Ovary (tissue), 9 donors: ENCODE measurements around the gene FURIN. TPM values are rescaled to one million over a fixed set of nuclear protein-coding genes. Genes with fewer than 3 reads are reported as not detected.
"Not testable (repeated sequence)": the region's sequence is repeated elsewhere in the genome, so short reads cannot be mapped to it uniquely, and the experiment has no call there.

Source experiments
- DNase-seq, 5 donors: peaks; one replicate each; pipeline ENCODE4 v3.0.0-alpha.2; 2019 to 2020
- H3K27ac ChIP-seq, 2 donors: fragments of 200-600 bp; one replicate each; pipeline versions ENCODE4 v1.5.1 to v1.8.0; 2019 to 2022
- H3K27me3 ChIP-seq: fragments of 200-600 bp; one replicate; pipeline ENCODE4 v1.8.0; 2022
- H3K36me3 ChIP-seq: fragments of 200-600 bp; sonication (generic); one replicate; pipeline ENCODE4 v1.5.1; 2019
- H3K4me1 ChIP-seq: one replicate; pipeline ENCODE4 v1.8.1; 2013; ENCODE audit warnings: mild to moderate bottlenecking, moderate library complexity; ENCODE audit not compliant: insufficient read depth
- H3K4me3 ChIP-seq: fragments of 200-600 bp; sonication (generic); one replicate; pipeline ENCODE4 v1.5.1; 2017
- H3K9me3 ChIP-seq, 2 donors: fragments of 200-600 bp in 1 of 2; sonication (generic) in 1 of 2; one replicate each; pipeline versions ENCODE4 v1.5.1 to v1.8.1; 2013 to 2019; ENCODE audit warnings: mild to moderate bottlenecking in 1 of 2, moderate library complexity in 1 of 2
- CTCF ChIP-seq, 3 donors: fragments of 450-650 bp in 2 of 3; fragments of 200-600 bp in 1 of 3; IDR thresholded peaks; one replicate each; pipeline versions ENCODE4 v1.5.1 to v1.8.0; 2016 to 2022; ENCODE audit warnings: antibody characterized with exemption in 3 of 3, mild to moderate bottlenecking in 1 of 3
- EP300 ChIP-seq: sonication (generic); formaldehyde crosslinking; IDR thresholded peaks from one replicate; pipeline ENCODE4 v1.6.1; 2017; ENCODE audit warnings: antibody characterized with exemption
- POLR2A ChIP-seq: fragments of 450-650 bp; IDR thresholded peaks from one replicate; pipeline ENCODE4 v1.6.1; 2017; ENCODE audit warnings: antibody characterized with exemption, mild to moderate bottlenecking, moderate library complexity
- WGBS, 3 donors: extraction: QIAGEN DNeasy Blood & Tissue Kit in 1 of 3; methylation state at CpG; one replicate each; pipeline versions ENCODE4 v1.1.5 to v1.1.7; 2013 to 2017; 5-methylcytosine and 5-hydroxymethylcytosine counted together
- intact Hi-C, 4 donors: fragments of 100-400 bp; cut with DNase I; formaldehyde crosslinking; loops; one replicate each; pipeline versions ENCODE4 v1.11.0 to v1.15.1; 2022 to 2023
- polyA plus RNA-seq, 2 donors: library from polyadenylated mRNA; stranded (reverse); fragments of 200-250 nt in 1 of 2; fragments of 350-450 nt in 1 of 2; fragmentation: Illumina TruSeq in 1 of 2; extraction: RNeasy Lipid Tissue Mini Kit (QIAGEN cat#74804) in 1 of 2; gene quantifications; one replicate each; pipeline ENCODE4 v1.2.3, GENCODE V29; 2013 to 2014
- total RNA-seq, 7 donors: library from RNA; depleted of rRNA in 2 of 7; stranded (reverse); fragments of >200 nt in 2 of 7; fragmentation: NEBNext Ultra II Directional in 3 of 7; extraction: Animal tissue kit (Norgen Biotek cat#: 25700) in 3 of 7; gene quantifications; one replicate each; pipeline versions ENCODE4 v1.1.0 to v1.2.4, GENCODE V29; 2016 to 2023
- donor health status: DM: no; HTN: no; CAD: no; lungs with moderate emphysema.
- donor health status: DM: no; HTN: no; CAD: no.
- donor health status: Bipolar disorder and iron deficiency.
- donor health status: DM: yes; HTN: yes; CAD: no.
- donor health status: DM: no; HTN: no; CAD: no.
- donor health status: DM: yes; HTN: yes; CAD: no.

FURIN gene
- total and polyA plus RNA-seq, 9 donors = 6.2 to 38.6 (median 33.7) TPM

GRCh38 chr15:90916461-90916860 lies 48.1 kb downstream of the FURIN start:
- WGBS, 3 donors = 90 to 93% (median 90%) methylated on average over 11 of the region's 11 CpGs
- Histone ChIP-seq H3K4me1 (no peaks in the 10 kb centered on the region), H3K36me3 (no peaks in the 10 kb centered on the region), H3K27ac (no peak overlapping the region), H3K27me3 (no peaks in the 10 kb centered on the region), H3K9me3 (no peaks in the 10 kb centered on the region), H3K4me3 (no peak overlapping the region)
- intact Hi-C loops = no loop called here
- no peak for DNase-seq
- no peak for TF ChIP-seq EP300

GRCh38 chr15:90917569-90917968 lies 49.2 kb downstream of the FURIN start:
- Histone ChIP-seq H3K36me3 (no peaks in the 10 kb centered on the region), H3K4me1 (no peaks in the 10 kb centered on the region), H3K4me3 (no peak overlapping the region), H3K9me3 (no peaks in the 10 kb centered on the region), H3K27ac (no peak overlapping the region), H3K27me3 (no peaks in the 10 kb centered on the region)
- intact Hi-C loops = no loop called here
- WGBS, 3 donors = 93 to 94% (median 93%) methylated on average over 12 of the region's 12 CpGs
- TF ChIP-seq POLR2A (no peak), CTCF (IDR thresholded peaks at IDR 0.05) (no peak), EP300 (no peak)
- no peak for DNase-seq

- no peaks in the 10 kb centered on the region for H3K27me3 ChIP-seq
- H3K27ac ChIP-seq = no peak overlapping the region
- WGBS, 3 donors = 91 to 97% (median 94%) methylated on average over 23 of the region's 23 CpGs
- no peaks in the 10 kb centered on the region for H3K9me3 ChIP-seq
- intact Hi-C loops = no loop called here
- H3K4me3 ChIP-seq = no peak overlapping the region
- no peak for TF ChIP-seq EP300
- no peak for TF ChIP-seq POLR2A
- TF ChIP-seq CTCF (IDR thresholded peaks at IDR 0.05) = no peak
- no peak for DNase-seq
- H3K36me3 ChIP-seq = no peaks in the 10 kb centered on the region
- H3K4me1 ChIP-seq = no peaks in the 10 kb centered on the region
Measured at GRCh38 chr15:90918034-90918788, 49.8 kb downstream of the FURIN start.

- no peaks in the 10 kb centered on the region for H3K4me1 ChIP-seq
- H3K27ac ChIP-seq = no peak overlapping the region
- 87 to 93% (median 89%) methylated on average over 6 of the region's 6 CpGs for WGBS, 3 donors
- TF ChIP-seq EP300 (no peak), POLR2A (no peak), CTCF (IDR thresholded peaks at IDR 0.05) (no peak)
- H3K27me3 ChIP-seq = no peaks in the 10 kb centered on the region
- DNase-seq = no peak
- no peak overlapping the region for H3K4me3 ChIP-seq
- intact Hi-C loops = no loop called here
- H3K36me3 ChIP-seq = no peaks in the 10 kb centered on the region
- H3K9me3 ChIP-seq = no peaks in the 10 kb centered on the region
Measured at GRCh38 chr15:90918835-90919234, 50.4 kb downstream of the FURIN start.

GRCh38 chr15:90921887-90922286 lies 53.5 kb downstream of the FURIN start:
- intact Hi-C loops = no loop called here
- DNase-seq = no peak
- Histone ChIP-seq H3K36me3 (no peaks in the 10 kb centered on the region), H3K27me3 (no peaks in the 10 kb centered on the region), H3K4me1 (no peaks in the 10 kb centered on the region), H3K27ac (no peak overlapping the region), H3K9me3 (no peaks in the 10 kb centered on the region), H3K4me3 (no peak overlapping the region)
- TF ChIP-seq CTCF (IDR thresholded peaks at IDR 0.05) (no peak), EP300 (no peak), POLR2A (no peak)
- WGBS, 3 donors = 79 to 88% (median 83%) methylated on average over 4 of the region's 4 CpGs

GRCh38 chr15:90922712-90923322 lies 54.4 kb downstream of the FURIN start:
- H3K36me3 ChIP-seq, H3K27me3 ChIP-seq, DNase-seq, H3K4me3 ChIP-seq, H3K27ac ChIP-seq, H3K4me1 ChIP-seq, H3K9me3 ChIP-seq, intact Hi-C loops: not testable (repeated sequence)
- WGBS, 3 donors = 91 to 96% (median 91%) methylated on average over 7 of the region's 7 CpGs
